Daoy (cell line): Measurements from ENCODE around the gene DNASE1L2. TPM values are rescaled to one million over a fixed set of nuclear protein-coding genes. Genes with fewer than 3 reads are reported as not detected.

Source experiments
- DNase-seq: peaks from one replicate; pipeline ENCODE4 v3.0.0-alpha.2; 2015; ENCODE audit warnings: low read depth
- total RNA-seq: library from RNA; depleted of rRNA; stranded (reverse); fragments of >200 nt; shearing (Covaris generic); gene quantifications from 2 replicates; pipeline ENCODE4 v1.2.3, GENCODE V29; 2014

DNASE1L2 gene
- total RNA-seq, 1 experiment from 2014 or later = 1.0 TPM

GRCh38 chr16:2226245-2226793 lies 9.9 kb upstream of the DNASE1L2 start:
- no peak for DNase-seq

DNA sequence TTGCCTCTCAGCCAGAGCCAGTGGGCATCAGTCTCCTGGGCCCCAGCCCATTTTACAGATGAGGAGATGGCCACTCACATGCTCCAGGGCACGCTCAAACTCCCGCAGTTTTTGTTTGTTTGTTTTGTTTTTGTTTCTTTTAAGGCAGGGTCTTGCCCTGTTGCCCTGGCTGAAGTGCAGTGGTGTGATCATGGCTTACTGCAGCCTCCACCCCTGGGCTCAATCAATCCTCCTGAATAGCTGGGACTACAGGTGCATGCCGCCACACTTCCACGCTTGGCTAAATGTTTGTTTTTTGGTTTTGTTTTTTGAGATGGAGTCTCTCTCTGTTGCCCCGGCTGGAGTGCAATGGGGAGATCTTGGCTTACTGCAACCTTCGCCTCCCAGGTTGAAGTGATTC lies 9.3 kb upstream of the DNASE1L2 start:
- DNase-seq = no peak

DNA sequence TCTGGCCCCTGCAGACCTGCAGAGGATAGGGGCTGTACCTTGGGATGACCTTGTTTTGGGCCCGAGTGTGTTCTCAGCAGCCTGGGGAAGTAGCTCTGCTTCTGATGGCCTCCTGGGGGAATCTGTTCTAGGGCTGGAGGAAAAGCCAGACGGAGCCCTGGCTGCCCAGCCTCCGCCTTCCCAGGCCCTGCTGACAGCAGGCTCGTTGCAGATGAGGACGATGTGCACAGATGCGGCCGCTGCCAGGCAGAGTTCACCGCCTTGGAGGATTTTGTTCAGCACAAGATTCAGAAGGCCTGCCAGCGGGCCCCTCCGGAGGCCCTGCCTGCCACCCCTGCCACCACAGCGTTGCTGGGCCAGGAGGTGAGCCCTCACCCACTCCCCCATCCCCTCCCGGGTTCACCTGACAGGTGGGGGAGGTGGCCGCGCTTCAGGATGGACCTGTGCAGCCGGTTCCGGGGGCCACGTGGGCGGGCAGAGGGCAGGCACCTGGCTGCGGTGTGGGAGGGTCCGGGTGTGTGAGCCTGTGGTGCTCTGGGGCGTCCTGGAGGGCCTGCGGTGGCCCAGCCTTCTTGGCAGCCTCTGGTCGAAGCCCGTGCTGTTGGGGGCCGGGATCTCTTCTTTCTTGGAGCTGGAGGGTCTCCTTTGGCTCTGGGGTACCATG lies 8.0 kb upstream of the DNASE1L2 start:
- no peak for DNase-seq

GRCh38 chr16:2229091-2229490 lies 7.2 kb upstream of the DNASE1L2 start:
- no peak for DNase-seq

DNA sequence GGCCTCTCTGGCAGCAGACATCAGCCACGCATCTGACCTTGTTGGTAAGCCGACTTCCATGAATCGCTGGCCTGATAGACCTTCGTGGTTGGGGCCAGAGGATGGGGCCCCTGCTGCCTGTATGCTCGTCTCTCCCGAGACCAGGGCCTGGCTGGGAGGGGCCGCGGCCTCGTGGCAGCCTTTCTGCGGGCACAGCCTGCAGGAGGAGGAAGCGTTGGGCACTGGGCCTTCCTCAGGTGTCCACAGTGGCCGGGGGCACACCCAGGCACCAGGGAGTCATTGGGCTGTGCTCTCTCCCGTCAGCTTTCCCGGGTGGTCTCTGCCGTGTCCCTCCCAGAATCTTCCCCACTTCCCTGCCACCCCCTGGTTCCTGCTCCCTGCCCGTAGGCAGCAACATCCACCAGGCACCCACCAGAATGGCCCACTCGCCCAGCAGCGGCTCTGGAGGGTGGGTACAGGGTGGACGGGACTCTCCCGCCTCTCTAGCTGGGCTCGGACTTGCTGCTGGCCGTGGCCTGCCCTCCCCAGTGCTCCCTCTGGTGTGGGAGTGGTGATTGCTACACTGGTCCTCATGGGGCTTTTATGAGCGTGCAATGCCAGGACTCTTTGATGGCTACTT lies 6.5 kb upstream of the DNASE1L2 start:
- no peak for DNase-seq

DNA sequence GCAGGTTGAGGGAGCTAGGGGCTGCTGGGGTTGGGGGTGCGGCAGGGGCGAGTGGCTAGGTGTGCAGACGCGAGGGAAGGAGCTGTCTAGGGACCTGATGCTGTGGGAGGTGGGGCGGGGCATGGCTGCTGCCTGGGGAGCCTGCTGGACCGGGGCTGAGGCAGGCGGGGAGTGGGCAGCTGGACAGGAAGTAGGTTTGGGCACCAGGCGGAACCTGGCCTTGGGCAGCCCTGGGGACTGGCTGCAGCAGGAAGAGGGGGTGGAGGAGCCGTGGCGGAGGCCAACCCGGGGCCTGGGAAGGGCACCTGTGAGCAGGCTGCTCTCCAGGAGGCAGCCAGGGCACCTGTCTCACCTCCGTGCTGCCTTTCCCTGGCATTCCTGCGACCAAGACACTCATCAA lies 5.9 kb upstream of the DNASE1L2 start:
- no peak for DNase-seq

DNA sequence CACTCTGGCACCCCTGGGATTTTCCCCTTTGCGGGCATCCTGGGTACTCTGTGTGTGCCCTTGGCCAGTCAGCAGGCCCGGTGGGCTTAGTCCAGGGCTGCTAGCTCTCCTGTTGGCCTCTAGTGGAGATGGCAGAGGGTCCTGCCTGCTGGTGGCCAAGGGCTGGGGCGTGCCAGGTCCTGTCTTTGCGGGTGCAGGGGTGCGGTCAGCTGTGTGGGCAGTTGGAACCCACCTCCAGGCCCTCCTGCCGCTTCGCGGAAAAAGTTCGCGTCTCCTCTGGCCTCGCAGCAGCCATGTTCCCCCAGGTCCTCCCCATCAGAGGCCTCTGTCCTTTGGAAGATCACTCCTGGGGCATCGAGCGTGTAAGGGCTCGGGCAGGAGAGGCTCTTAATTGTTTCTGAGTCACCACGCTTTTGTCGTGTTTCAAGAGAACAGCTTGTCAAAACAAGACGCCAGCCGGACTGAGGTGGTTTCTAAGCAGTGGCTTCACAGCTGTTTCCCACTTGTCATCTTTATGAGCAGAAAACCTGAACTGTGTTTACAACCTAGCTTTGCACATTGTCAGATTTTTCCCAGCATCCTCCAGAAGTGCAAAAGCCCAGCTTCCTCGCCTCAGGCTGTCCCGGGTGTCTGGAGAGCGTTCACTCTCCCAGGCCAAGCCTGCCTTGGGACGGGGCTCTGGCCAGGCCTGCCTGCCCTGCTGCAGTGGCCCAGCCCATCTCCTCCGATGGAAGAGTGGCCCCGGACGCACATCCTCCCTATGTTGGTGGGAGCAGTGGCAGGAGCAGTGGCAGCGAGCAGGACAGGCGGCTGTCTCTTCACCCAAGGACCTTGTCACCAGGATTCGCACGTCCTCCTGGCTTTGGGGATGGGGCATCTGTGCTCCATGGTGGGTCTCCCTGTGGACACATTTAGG lies 5.0 kb upstream of the DNASE1L2 start:
- peak; percentile 31 for DNase-seq

- no peak for DNase-seq
Measured at GRCh38 chr16:2232094-2232990, 3.9 kb upstream of the DNASE1L2 start.

GRCh38 chr16:2233046-2233775 lies 3.0 kb upstream of the DNASE1L2 start:
- DNase-seq = no peak

DNA sequence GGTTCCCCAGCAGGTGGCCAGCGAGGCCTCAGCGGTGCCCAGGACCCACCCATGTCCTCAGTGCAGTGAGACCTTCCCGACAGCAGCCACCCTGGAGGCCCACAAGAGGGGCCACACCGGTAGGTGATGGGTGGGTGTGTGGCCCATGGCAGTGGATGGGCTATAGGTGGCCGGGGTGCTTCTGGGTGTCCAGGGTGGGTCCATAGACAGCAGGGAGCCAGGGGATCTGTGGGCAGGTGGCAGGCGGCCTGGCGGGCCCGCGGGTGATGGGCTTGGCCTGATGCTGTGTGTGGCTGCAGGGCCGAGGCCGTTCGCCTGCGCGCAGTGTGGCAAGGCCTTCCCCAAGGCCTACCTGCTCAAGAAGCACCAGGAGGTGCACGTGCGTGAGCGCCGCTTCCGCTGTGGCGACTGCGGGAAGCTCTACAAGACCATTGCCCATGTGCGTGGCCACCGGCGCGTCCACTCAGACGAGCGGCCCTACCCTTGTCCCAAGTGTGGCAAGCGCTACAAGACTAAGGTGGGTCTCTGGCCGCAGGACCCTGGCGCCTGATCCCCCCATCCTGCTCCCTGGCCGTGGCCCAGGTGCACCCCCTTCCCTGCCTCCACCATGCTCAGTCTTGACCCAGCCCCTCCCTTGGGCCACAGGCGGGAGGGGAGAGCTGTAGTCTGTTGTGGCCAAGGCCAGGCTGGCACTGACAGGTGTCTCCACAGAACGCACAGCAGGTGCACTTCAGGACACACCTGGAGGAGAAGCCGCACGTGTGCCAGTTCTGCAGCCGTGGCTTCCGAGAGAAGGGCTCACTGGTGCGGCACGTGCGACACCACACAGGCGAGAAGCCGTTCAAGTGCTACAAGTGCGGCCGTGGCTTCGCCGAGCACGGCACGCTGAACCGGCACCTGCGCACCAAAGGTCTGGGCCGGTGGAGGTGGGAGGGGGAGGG lies 2.1 kb upstream of the DNASE1L2 start:
- no peak for DNase-seq

- no peak for DNase-seq
Measured at GRCh38 chr16:2234813-2235170, 1.5 kb upstream of the DNASE1L2 start.

GRCh38 chr16:2235234-2235651 lies 1.0 kb upstream of the DNASE1L2 start:
- DNase-seq = no peak

- no peak for DNase-seq
Measured at GRCh38 chr16:2235695-2236336, 428 bp upstream of the DNASE1L2 start.

GRCh38 chr16:2237102-2237482 lies 848 bp downstream of the DNASE1L2 start:
- DNase-seq = no peak

GRCh38 chr16:2237493-2238149 lies 1.4 kb downstream of the DNASE1L2 start:
- DNase-seq = no peak

DNA sequence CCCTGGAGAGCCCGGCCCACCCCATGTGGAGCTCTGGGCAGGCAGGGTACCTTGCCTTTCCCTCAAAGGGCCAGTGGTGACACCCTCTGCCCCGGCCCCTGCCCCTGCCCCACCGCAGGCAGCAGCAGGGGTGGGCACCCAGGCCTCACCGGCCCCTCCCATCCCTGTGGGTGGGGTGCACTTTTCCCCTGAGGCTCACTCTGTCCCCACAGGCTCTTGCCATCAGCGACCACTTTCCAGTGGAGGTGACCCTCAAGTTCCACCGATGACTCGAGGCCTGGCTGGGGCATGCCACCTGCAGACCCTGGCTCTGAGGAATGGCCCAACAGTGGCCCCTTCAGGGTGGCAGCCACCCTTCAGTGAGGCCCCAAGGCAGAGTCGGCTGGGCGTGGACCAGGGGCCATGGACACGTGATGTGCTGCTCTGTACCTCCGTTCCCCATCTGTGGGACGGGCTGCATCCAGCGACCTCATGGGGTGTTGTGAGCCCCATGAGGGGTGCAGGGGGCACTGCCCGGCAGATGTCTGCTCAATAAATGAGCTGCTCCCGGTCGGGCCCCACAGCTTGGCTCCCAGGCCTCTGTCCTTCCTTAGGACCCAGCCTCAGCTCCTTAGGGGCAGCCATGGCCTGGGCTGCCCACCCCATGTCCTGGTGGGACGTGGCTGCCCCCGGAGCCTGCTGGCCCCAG lies 2.0 kb downstream of the DNASE1L2 start:
- DNase-seq = no peak

DNA sequence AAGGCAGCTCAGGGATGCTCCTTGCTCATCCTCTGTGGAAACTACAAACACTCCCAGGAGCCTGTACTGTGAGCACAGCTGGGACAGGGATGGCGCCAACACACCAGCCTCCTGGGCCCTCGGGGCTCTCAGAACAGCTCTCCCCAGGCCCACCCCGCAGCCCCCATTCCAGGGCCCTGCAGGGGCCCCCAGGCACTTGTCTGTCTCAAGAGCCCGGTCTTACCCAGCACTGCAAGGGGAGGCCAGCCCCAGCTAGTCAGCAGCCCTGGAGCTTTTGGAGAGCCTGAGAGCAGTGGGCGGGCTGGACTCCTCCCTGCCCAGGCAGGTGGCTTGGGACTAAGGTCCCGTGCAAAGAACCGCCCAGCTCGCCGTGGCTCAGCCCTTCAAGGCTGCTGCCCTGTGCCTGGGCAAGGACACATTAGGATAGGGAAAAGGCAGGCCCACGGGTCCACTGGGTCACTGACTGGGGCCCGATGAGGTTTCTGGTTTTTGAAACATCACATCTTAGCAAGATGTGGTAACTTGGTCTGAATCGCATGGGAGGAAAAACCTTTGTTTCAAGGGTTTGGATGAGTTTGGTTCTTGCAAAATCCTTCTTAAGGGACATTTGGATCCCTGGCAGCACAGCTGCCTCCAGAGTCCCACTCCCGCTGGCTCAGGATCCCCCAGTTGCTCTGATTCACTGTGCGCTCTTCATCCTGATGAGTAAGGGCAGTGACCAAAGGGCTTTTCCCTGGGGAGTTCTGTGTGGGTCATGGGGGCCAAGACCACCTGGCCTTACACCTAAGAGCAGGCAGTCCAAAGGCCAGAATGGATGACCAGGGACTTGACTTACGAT lies 2.8 kb downstream of the DNASE1L2 start:
- no peak for DNase-seq
